ENCODE measurements around the gene NOVA2.

NOVA2 gene

DNA sequence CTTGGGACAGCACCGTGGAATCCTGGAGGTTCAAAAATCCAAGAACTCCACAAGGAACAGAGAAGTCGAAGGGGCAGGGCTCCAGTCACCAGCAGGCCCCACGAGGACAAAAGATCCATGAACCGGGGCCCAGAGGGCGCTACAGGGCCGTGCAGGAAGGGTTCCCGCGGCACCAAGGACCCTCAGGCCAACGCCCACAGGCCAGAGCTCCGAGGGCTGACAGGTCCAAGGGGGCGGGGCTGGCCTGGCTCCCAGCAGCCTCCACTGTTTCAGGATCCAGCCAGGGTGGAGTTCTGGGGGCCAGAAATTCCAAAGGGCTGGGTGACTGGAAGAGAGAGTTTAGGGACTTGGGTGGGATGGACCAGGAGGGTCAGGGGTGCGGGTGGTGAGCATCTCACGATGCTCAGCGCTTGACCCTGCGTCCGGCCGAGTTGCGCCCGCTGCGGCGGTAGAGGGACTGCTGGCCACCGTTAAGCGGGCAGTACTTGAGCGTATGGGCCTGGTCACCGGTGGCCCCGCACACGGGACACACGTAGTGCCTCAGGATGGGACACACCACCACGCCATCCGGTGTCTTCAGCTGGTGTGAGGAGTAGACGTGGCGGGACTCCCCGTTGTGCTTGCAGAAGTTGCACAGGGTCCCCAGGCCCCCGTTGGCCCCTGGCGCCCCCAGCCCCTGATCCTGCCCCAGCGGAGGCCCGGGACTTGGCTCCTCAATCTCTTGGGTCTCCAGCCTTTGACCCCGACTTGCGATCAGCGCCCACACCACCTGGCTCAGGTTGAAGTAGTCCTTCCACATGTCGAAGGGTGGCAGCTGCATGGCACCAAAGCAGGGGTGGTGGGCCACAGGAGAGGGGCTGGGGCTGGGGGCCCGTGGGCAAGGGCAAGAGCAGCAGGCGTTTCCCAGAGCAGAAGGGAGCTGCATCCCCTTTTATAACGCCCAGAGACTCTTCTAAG, 59.5 kb downstream of the NOVA2 start, which contains the start of gene NANOS2:
NANOS2 (minus strand) TSS at position 905 of the 957 bp plus-strand sequence; CDS start at position 820, 85 bp downstream.
- no peaks in the 10 kb centered on the region for H3K9me3 ChIP-seq (ENCODE audit: low read length)
- no peak within 1 kb of the TSS for H3K27ac ChIP-seq (ENCODE audit: low read depth, low read length)

GRCh38 chr19:45911291-45911690, 62.4 kb downstream of the NOVA2 start:
- Histone ChIP-seq H3K27ac (ENCODE audit: low read depth, low read length) (no peak overlapping the region), H3K9ac (ENCODE audit: low read length) (no peak overlapping the region), H3K4me1 (ENCODE audit: insufficient read depth, low read length) (no peaks in the 10 kb centered on the region), H3K36me3 (ENCODE audit: insufficient read depth, low read length) (no peaks in the 10 kb centered on the region), H3K9me3 (ENCODE audit: low read length) (no peaks in the 10 kb centered on the region), H3K4me3 (ENCODE audit: low read depth in 1 of 2, low read length in 2 of 2) (no peak overlapping the region), H3K27me3 (ENCODE audit: control insufficient read depth in 1 of 2, insufficient read depth in 2 of 2, low read length in 2 of 2) (no peaks in the 10 kb centered on the region)

More for the DNA sequence above, 59.5 kb downstream of the NOVA2 start, which contains the start of gene NANOS2:
- Histone ChIP-seq H3K4me1 (ENCODE audit: insufficient read depth, low read length) (no peaks in the 10 kb centered on the region), H3K36me3 (ENCODE audit: insufficient read depth, low read length) (no peaks in the 10 kb centered on the region), H3K4me3 (ENCODE audit: low read depth in 1 of 2, low read length in 2 of 2) (no peak within 1 kb of the TSS), H3K27me3 (ENCODE audit: control insufficient read depth in 1 of 2, insufficient read depth in 2 of 2, low read length in 2 of 2) (no peaks in the 10 kb centered on the region), H3K9ac (ENCODE audit: low read length) (no peak within 1 kb of the TSS)

- Histone ChIP-seq H3K4me1 (ENCODE audit: insufficient read depth, low read length) (no peaks in the 10 kb centered on the region), H3K4me3 (ENCODE audit: low read depth in 1 of 2, low read length in 2 of 2) (no peak overlapping the region), H3K27ac (ENCODE audit: low read depth, low read length) (no peak overlapping the region), H3K9ac (ENCODE audit: low read length) (no peak overlapping the region), H3K27me3 (ENCODE audit: control insufficient read depth in 1 of 2, insufficient read depth in 2 of 2, low read length in 2 of 2) (no peaks in the 10 kb centered on the region), H3K36me3 (ENCODE audit: insufficient read depth, low read length) (no peaks in the 10 kb centered on the region), H3K9me3 (ENCODE audit: low read length) (no peaks in the 10 kb centered on the region)
Measured at GRCh38 chr19:45908956-45909355, 64.7 kb downstream of the NOVA2 start.

DNA sequence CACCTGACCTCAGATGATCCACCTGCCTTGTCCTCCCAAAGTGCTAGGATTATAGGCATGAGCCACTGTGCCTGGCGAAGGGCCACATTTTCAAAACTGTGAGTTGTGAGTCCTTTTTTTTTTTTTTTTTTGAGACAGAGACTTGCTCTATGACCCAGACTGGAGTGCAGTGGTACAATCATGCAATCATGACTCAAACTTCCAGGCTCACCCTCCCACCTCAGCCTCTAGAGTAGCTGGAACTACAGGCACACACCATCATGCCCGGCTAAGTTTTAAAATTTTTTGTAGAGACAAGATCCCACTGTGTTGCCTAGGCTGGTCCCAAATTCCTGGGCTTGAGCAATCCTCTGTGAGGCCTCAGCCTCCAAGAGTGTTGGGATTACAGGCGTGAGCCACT, 67.4 kb downstream of the NOVA2 start:
- no peaks in the 10 kb centered on the region for H3K27me3 ChIP-seq (ENCODE audit: control insufficient read depth in 1 of 2, insufficient read depth in 2 of 2, low read length in 2 of 2)
- no peak overlapping the region for H3K4me3 ChIP-seq (ENCODE audit: low read depth in 1 of 2, low read length in 2 of 2)
- H3K4me1 ChIP-seq (ENCODE audit: insufficient read depth, low read length): peaks cover 5% of the 10 kb centered on the region
- H3K27ac ChIP-seq (ENCODE audit: low read depth, low read length): no peak overlapping the region
- no peak overlapping the region for H3K9ac ChIP-seq (ENCODE audit: low read length)
- no peaks in the 10 kb centered on the region for H3K9me3 ChIP-seq (ENCODE audit: low read length)
- H3K36me3 ChIP-seq (ENCODE audit: insufficient read depth, low read length): no peaks in the 10 kb centered on the region

DNA sequence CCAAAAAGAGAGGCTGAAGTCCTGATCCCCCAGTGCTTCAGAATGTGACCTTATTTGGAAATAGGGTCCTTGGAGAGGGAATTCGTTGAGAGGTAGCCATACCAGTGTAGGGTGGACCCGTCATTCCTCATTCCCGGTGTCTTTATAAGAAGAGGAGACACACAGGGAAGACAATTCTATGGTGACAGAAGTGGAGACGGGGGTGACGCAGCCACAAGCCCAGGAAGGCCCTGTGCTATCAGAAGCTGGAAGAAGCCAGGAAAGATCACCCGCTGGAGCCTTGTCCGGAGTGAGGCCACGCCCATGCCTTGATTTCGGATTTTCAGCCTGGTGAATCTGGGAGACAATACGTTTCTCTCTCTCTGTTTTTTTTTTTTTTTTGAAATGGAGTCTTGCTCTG, 68.7 kb downstream of the NOVA2 start:
- Histone ChIP-seq H3K9ac (ENCODE audit: low read length) (no peak overlapping the region), H3K9me3 (ENCODE audit: low read length) (no peaks in the 10 kb centered on the region), H3K27me3 (ENCODE audit: control insufficient read depth in 1 of 2, insufficient read depth in 2 of 2, low read length in 2 of 2) (no peaks in the 10 kb centered on the region), H3K4me3 (ENCODE audit: low read depth in 1 of 2, low read length in 2 of 2) (no peak overlapping the region), H3K36me3 (ENCODE audit: insufficient read depth, low read length) (peaks cover under 1% of the 10 kb centered on the region), H3K4me1 (ENCODE audit: insufficient read depth, low read length) (peaks cover 15% of the 10 kb centered on the region), H3K27ac (ENCODE audit: low read depth, low read length) (no peak overlapping the region)

GRCh38 chr19:45902651-45903625, 70.7 kb downstream of the NOVA2 start:
- Histone ChIP-seq H3K9ac (ENCODE audit: low read length) (peak overlapping the region; percentile 44), H3K9me3 (ENCODE audit: low read length) (no peaks in the 10 kb centered on the region), H3K4me1 (ENCODE audit: insufficient read depth, low read length) (peaks cover 16% of the 10 kb centered on the region), H3K36me3 (ENCODE audit: insufficient read depth, low read length) (peaks cover 16% of the 10 kb centered on the region), H3K27me3 (ENCODE audit: control insufficient read depth in 1 of 2, insufficient read depth in 2 of 2, low read length in 2 of 2) (no peaks in the 10 kb centered on the region), H3K4me3 (ENCODE audit: low read depth in 1 of 2, low read length in 2 of 2) (peak overlapping the region; percentile 77 to 88), H3K27ac (ENCODE audit: low read depth, low read length) (peak overlapping the region; percentile 80)

DNA sequence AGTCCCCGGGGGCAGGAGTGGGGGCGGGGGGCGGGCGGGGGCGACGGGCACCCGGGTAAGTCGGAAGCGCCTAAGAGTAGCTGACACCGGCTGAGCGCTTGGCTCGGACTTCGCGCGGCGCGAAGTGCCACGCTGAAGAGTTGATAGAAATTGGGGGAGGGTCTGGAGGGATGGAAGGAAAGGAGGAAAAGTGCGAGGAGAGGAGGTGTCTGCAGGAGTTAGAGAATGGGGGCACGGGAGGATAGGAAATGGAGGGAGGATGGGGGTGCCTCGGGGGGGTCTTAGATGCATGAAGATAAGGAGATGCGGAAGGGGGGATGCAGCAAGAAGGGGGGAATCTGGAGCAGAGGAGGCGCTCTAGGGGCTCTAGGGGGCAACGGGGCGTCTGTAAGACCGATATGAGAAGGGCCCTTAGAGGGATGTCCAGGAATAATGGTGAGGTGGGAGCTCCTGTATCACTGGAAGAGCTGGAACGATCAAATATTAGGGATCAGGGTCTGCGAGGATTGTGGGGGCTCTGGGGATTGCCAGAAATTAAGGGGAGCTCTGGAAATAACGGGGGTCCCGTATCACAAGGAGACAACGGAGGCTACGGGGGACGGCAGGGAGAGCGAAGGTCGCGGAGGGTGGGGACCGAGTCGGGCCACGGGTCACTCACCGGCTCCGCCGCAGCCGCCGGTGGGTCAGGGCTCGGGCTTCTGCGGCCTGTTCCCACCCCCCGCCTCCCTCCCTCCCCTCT, 71.6 kb downstream of the NOVA2 start, which contains the start of gene MYPOP:
MYPOP (minus strand) TSS at position 702 of the 739 bp plus-strand sequence. CDS start 840 bp downstream, outside the sequence.
- no peaks in the 10 kb centered on the region for H3K27me3 ChIP-seq (ENCODE audit: control insufficient read depth in 1 of 2, insufficient read depth in 2 of 2, low read length in 2 of 2)
- peak within 1 kb of the TSS; percentile 80 for H3K27ac ChIP-seq (ENCODE audit: low read depth, low read length)
- no peaks in the 10 kb centered on the region for H3K9me3 ChIP-seq (ENCODE audit: low read length)
- peak within 1 kb of the TSS; percentile 44 for H3K9ac ChIP-seq (ENCODE audit: low read length)
- peaks cover 16% of the 10 kb centered on the region for H3K36me3 ChIP-seq (ENCODE audit: insufficient read depth, low read length)
- peak within 1 kb of the TSS; percentile 77 to 88 for H3K4me3 ChIP-seq (ENCODE audit: low read depth in 1 of 2, low read length in 2 of 2)
- peaks cover 16% of the 10 kb centered on the region for H3K4me1 ChIP-seq (ENCODE audit: insufficient read depth, low read length)

DNA sequence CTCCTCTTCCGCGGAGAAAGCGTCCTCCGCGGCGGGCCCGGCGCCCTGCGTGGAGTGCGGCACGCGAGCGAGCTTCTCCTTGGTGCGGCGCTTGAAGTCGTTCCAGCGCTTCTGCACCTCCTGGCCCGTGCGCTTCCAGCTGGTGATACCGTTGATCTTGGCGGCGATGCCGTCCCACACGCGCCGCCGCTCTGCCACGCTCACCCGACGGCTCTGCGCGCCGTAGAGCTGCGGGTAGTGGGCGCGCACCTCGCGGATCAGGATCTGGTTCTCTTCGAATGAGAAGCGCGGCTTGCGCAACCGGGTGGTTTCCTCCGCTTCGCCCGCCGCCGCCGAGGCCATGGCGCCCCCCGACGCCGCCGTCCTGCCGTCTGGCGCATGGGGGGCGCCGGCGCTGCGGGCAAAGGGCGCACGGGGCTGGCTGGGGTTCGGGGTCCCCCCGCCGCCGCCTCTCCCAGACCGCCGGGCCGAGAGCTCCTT, 72.2 kb downstream of the NOVA2 start:
- Histone ChIP-seq H3K4me3 (ENCODE audit: low read depth in 1 of 2, low read length in 2 of 2) (peak overlapping the region; percentile 47 to 88), H3K27me3 (ENCODE audit: control insufficient read depth in 1 of 2, insufficient read depth in 2 of 2, low read length in 2 of 2) (no peaks in the 10 kb centered on the region), H3K4me1 (ENCODE audit: insufficient read depth, low read length) (peaks cover 16% of the 10 kb centered on the region), H3K9ac (ENCODE audit: low read length) (no peak overlapping the region), H3K36me3 (ENCODE audit: insufficient read depth, low read length) (peaks cover 16% of the 10 kb centered on the region), H3K9me3 (ENCODE audit: low read length) (no peaks in the 10 kb centered on the region), H3K27ac (ENCODE audit: low read depth, low read length) (no peak overlapping the region)

DNA sequence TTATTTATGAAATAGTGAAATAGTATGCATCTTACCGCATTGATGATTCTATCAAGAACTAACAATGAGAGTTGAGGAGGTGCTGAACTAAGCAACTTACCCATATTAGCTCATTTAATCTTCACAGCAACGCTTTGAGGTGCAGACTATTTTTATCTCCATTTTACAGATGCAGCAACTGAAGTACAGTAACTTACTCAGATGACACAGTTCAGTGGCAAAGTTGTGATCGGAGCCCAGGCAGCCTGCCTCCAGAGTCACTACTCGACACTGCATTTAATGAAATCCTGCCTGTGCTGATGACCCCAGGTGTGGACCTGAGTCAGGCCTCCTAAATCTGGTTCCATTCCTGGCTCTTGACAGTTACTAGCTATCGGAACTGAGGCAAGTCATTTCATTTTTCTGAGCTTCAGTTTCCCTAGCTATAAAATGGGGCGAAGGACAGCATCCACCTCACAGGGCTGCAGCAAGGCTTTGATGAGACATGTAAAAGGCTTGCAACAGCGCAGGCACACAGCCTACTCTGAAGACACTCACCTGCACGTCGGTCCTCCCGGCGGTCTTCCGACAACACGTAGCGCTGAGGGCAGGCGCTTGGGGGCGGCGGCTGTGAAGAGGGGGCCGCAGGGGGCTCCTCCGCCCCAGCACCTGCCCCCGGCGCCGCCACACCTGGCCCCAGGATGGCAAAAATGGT, 72.8 kb downstream of the NOVA2 start:
- Histone ChIP-seq H3K9ac (ENCODE audit: low read length) (no peak overlapping the region), H3K27me3 (ENCODE audit: control insufficient read depth in 1 of 2, insufficient read depth in 2 of 2, low read length in 2 of 2) (no peaks in the 10 kb centered on the region), H3K4me1 (ENCODE audit: insufficient read depth, low read length) (peaks cover 16% of the 10 kb centered on the region), H3K4me3 (ENCODE audit: low read depth in 1 of 2, low read length in 2 of 2) (peak overlapping the region; percentile 47 to 88), H3K9me3 (ENCODE audit: low read length) (no peaks in the 10 kb centered on the region), H3K27ac (ENCODE audit: low read depth, low read length) (no peak overlapping the region), H3K36me3 (ENCODE audit: insufficient read depth, low read length) (peaks cover 16% of the 10 kb centered on the region)

DNA sequence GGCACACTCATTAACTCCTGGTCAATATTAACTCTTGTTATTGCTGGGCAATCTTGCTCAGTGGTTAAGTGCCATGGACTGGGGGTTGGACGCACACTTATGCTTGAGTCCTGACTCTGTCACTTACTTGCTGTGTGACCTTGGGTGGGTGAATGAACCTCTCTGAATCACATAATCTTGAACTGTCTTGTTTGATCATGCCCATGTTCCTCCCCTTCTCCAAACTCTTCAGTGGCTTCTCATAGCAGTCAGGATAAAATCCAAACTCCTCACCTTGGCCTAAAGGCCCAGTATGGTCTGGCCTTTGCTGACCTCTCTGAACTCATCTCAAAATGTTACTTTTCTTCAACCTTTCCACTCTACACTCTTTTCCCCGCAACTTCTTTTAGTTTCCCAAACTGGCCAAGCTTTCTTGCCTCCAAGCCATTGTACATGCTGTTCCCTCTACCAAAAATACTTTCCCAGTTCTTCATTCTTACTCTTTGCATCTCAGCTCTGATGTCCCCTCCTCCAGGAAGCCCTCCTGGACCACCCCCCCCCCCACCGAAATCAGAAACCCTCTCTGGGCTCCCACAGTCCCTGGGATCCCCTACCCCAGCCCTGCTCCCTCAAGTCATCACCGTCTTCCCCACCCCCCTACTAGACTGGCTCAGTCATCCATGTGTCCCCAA, 73.6 kb downstream of the NOVA2 start:
- Histone ChIP-seq H3K27ac (ENCODE audit: low read depth, low read length) (no peak overlapping the region), H3K27me3 (ENCODE audit: control insufficient read depth in 1 of 2, insufficient read depth in 2 of 2, low read length in 2 of 2) (no peaks in the 10 kb centered on the region), H3K9me3 (ENCODE audit: low read length) (no peaks in the 10 kb centered on the region), H3K4me3 (ENCODE audit: low read depth in 1 of 2, low read length in 2 of 2) (no peak overlapping the region), H3K36me3 (ENCODE audit: insufficient read depth, low read length) (peaks cover 16% of the 10 kb centered on the region), H3K9ac (ENCODE audit: low read length) (no peak overlapping the region), H3K4me1 (ENCODE audit: insufficient read depth, low read length) (peaks cover 16% of the 10 kb centered on the region)
